Caco-2 (cell line): Measurements from ENCODE around the gene EVPL. TPM values are rescaled to one million over a fixed set of nuclear protein-coding genes. Genes with fewer than 3 reads are reported as not detected.

Experiments used
- BruUV-seq: library from RNA; stranded (reverse); fragments of 400-500 nt; replicated peaks from 2 replicates; lab custom pipeline; 2021; lab: Mats Ljungman, UMichigan
- CTCF ChIA-PET: fragments of 300-600 bp; sonication (Branson Sonifier 250); formaldehyde crosslinking; loops from one replicate; lab custom pipeline; 2022; ENCODE audit warnings: antibody characterized with exemption; lab: Charles Lee
- POLR2A ChIA-PET: fragments of 300-600 bp; sonication (Branson Sonifier 250); formaldehyde crosslinking; loops from one replicate; lab custom pipeline; 2022; ENCODE audit warnings: antibody characterized with exemption; lab: Charles Lee
- DNase-seq, 2 experiments: peaks; one replicate each; pipeline versions ENCODE4 v3.0.0 to v3.0.0-alpha.2; 2020 to 2022
- H3K27me3 ChIP-seq: replicated peaks from 2 replicates; pipeline ENCODE4 v1.6.0; 2011; ENCODE audit warnings: low read length; ENCODE audit not compliant: control insufficient read depth, insufficient read depth
- H3K36me3 ChIP-seq: 2 replicates; pipeline ENCODE4 v1.5.1; 2011; ENCODE audit warnings: low read length; ENCODE audit not compliant: control insufficient read depth, insufficient read depth
- H3K4me1 ChIP-seq: fragments of 250-450 bp; sonication (Bioruptor Pico); 2 replicates; pipeline ENCODE4 v1.5.1; 2020; ENCODE audit warnings: mild to moderate bottlenecking
- H3K4me3 ChIP-seq: 2 replicates; pipeline ENCODE4 v1.5.1; 2011; ENCODE audit warnings: low read depth, mild to moderate bottlenecking, control low read depth, low read length
- H3K9me3 ChIP-seq: fragments of 250-450 bp; sonication (Bioruptor Pico); 2 replicates; pipeline ENCODE4 v1.5.1; 2020; ENCODE audit warnings: mild to moderate bottlenecking, moderate library complexity
- H3K27ac Mint-ChIP-seq: one replicate; pipeline ENCODE4 v1.8.0; 2022; ENCODE audit warnings: mixed read lengths; ENCODE audit not compliant: unreplicated experiment
- H3K27me3 Mint-ChIP-seq: one replicate; pipeline ENCODE4 v1.8.0; 2022; ENCODE audit warnings: mixed read lengths; ENCODE audit not compliant: insufficient read depth, unreplicated experiment
- H3K36me3 Mint-ChIP-seq: one replicate; pipeline ENCODE4 v1.8.0; 2022; ENCODE audit warnings: mild to moderate bottlenecking, mixed read lengths; ENCODE audit not compliant: insufficient read depth, unreplicated experiment
- H3K4me1 Mint-ChIP-seq: one replicate; pipeline ENCODE4 v1.8.0; 2022; ENCODE audit warnings: low read depth, mixed read lengths; ENCODE audit not compliant: unreplicated experiment
- H3K4me3 Mint-ChIP-seq: one replicate; pipeline ENCODE4 v1.8.0; 2022; ENCODE audit warnings: mild to moderate bottlenecking, moderate library complexity, mixed read lengths; ENCODE audit not compliant: unreplicated experiment
- H3K9me3 Mint-ChIP-seq: one replicate; pipeline ENCODE4 v1.8.0; 2022; ENCODE audit warnings: mixed read lengths; ENCODE audit not compliant: unreplicated experiment
- intact Hi-C: fragments of 100-400 bp; cut with micrococcal nuclease; formaldehyde crosslinking; loops from one replicate; pipeline ENCODE4 v1.10.0; 2022; ENCODE audit not compliant: unreplicated experiment
- total RNA-seq: library from RNA; stranded (reverse); gene quantifications from 2 replicates; pipeline ENCODE4 v1.2.3, GENCODE V29; 2022
- TF ChIP-seq, protein P1 (sequence below), 2 experiments: fragments of 200-600 bp in 1 of 2; IDR thresholded peaks; 1 replicate in 1 of 2; 2 replicates in 1 of 2; pipeline versions ENCODE4 v1.5.1 to v1.8.0; 2011 to 2022; ENCODE audit warnings: antibody characterized with exemption in 1 of 2, control low read depth in 1 of 2, inconsistent platforms in 1 of 2, low read depth in 1 of 2, low read length in 1 of 2, mild to moderate bottlenecking in 1 of 2, moderate library complexity in 1 of 2; ENCODE audit not compliant: insufficient read depth in 1 of 2, severe bottlenecking in 1 of 2, unreplicated experiment in 1 of 2

Gene EVPL
- total RNA-seq, 1 experiment from 2014 or later, result 0.16 TPM

DNA sequence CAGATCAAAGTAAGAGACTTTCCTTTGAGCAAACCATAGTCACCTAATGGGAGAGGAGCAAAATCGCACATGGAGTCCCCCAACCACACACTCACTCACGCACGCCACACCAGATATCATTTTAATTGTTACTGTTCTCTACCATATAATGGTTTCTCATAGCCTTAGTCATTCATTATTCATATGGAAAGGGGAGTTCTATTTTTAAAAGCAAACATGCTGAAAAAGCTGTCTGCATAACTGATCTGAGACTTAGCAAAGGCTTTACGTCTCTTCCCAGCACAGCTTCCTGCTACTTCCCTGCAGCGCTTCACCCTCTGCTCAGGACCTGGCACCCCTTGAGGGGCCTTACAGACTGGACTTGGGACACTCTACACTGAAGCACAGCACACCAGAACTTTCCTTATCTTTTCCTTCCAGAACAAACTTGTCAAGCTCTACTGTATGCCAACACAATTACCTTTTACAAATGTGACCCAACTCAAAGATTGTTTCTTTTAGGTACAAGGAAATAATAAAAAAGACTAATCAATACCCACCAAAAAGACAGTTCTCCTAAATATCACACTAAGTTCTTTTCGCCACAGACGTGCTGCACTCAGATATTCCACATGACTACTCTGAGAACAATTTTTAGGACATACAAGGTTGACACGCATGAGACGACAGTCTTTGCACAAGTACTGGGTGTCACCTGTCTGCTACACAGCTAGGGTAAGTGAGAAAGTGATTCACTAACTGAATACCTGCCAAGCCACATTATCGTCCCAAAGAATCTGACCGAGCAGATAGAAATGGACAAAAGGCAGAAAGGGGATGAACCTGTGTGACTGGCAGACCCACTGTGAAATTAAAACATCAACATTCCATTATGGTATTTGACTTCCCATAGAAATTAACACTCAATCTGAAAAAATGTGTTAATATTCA, 23.7 kb upstream of the EVPL start:
- intact Hi-C loops, result no loop called here
- Mint-ChIP-seq H3K9me3 (no peaks in the 10 kb centered on the region), H3K4me3 (no peak overlapping the region), H3K36me3 (peaks cover 89% of the 10 kb centered on the region), H3K4me1 (peaks cover 9% of the 10 kb centered on the region), H3K27ac (no peak overlapping the region), H3K27me3 (no peaks in the 10 kb centered on the region)
- TF ChIP-seq, protein P1, sequence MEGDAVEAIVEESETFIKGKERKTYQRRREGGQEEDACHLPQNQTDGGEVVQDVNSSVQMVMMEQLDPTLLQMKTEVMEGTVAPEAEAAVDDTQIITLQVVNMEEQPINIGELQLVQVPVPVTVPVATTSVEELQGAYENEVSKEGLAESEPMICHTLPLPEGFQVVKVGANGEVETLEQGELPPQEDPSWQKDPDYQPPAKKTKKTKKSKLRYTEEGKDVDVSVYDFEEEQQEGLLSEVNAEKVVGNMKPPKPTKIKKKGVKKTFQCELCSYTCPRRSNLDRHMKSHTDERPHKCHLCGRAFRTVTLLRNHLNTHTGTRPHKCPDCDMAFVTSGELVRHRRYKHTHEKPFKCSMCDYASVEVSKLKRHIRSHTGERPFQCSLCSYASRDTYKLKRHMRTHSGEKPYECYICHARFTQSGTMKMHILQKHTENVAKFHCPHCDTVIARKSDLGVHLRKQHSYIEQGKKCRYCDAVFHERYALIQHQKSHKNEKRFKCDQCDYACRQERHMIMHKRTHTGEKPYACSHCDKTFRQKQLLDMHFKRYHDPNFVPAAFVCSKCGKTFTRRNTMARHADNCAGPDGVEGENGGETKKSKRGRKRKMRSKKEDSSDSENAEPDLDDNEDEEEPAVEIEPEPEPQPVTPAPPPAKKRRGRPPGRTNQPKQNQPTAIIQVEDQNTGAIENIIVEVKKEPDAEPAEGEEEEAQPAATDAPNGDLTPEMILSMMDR (IDR thresholded peaks at IDR 0.05; ENCODE audit: insufficient read depth in 1 of 2, low read depth in 1 of 2, low read length in 1 of 2, severe bottlenecking in 1 of 2, unreplicated experiment in 1 of 2), result no peak
- ChIA-PET POLR2A (no interaction called here), CTCF (no interaction called here)
- Histone ChIP-seq H3K27me3 (no peaks in the 10 kb centered on the region), H3K4me1 (peaks cover 13% of the 10 kb centered on the region), H3K36me3 (no peaks in the 10 kb centered on the region; the same call in none of the 2 replicates), H3K9me3 (no peaks in the 10 kb centered on the region), H3K4me3 (no peak overlapping the region)
- no peak for DNase-seq
- no TSS peak for BruUV-seq

DNA sequence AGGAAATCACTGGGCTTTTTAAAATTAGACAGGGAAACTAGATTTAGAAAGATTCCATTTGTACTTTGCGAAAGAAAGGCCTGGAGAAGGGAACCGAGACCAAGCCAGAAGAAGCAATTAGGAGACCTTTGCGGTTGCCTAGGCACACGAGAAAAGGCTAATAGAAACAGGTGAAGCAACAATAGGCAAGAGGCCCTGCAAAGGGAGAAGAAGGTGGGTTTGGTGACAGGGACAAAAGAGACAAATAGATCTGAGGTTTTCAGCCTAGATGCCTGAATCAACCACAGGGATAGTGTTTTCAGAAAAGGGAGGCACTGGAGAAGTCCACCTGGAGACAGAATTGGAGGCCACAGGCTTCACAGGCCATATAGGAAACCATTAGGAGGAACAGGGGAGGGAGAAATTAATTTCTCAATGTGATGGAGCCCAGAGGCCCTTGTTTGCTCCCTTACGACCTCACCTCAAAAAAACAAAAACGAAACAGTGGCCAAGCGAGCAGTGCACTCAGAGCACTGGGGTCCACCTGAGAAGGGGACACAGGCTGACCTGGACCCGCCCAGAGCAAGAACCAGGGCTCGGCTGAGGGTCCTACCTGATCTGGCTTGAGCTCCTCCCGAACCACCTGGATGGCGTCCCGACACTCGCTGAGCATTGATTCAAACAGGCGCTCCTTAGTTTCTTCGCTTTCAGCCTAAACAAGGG, 22.9 kb upstream of the EVPL start:
- Mint-ChIP-seq H3K36me3 (peaks cover 91% of the 10 kb centered on the region), H3K9me3 (no peaks in the 10 kb centered on the region), H3K4me3 (no peak overlapping the region), H3K27me3 (no peaks in the 10 kb centered on the region), H3K27ac (no peak overlapping the region), H3K4me1 (peaks cover 9% of the 10 kb centered on the region)
- Histone ChIP-seq H3K9me3 (no peaks in the 10 kb centered on the region), H3K27me3 (no peaks in the 10 kb centered on the region), H3K4me1 (peaks cover 13% of the 10 kb centered on the region), H3K4me3 (no peak overlapping the region), H3K36me3 (no peaks in the 10 kb centered on the region; the same call in none of the 2 replicates)
- DNase-seq, result no peak
- ChIA-PET CTCF (interaction anchor here (0.5 kb wide), 1 partner anchor 625 kb away, joined by 4 read pairs; no protein-coding TSS in a partner anchor), POLR2A (no interaction called here)
- BruUV-seq, result no TSS peak
- intact Hi-C loops, result no loop called here
- TF ChIP-seq, protein P1 (IDR thresholded peaks at IDR 0.05; ENCODE audit: insufficient read depth in 1 of 2, low read depth in 1 of 2, low read length in 1 of 2, severe bottlenecking in 1 of 2, unreplicated experiment in 1 of 2), result no peak

DNA sequence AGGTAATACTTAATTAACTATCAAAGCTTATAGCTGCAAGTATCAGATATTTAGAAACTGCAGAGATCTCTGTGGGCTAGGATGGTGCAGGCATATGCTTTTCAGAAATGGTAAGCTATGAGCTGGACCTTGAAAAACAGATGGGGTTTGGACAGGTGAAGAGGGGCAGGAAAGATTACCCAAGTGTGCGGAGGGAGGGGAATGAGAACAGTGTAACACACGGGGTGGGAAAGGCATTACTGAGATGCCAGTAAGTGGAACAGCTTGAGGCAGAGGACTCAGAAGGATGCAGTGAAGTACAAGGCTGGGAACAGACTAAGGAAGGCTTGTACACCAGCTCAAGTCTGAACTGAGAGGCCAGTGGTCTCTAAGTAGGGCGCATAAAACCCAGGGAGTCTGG, 22.1 kb upstream of the EVPL start:
- Histone ChIP-seq H3K4me3 (no peak overlapping the region), H3K9me3 (no peaks in the 10 kb centered on the region), H3K27me3 (no peaks in the 10 kb centered on the region), H3K36me3 (peaks cover 2% of the 10 kb centered on the region), H3K4me1 (peaks cover 9% of the 10 kb centered on the region)
- peaks cover 9% of the 10 kb centered on the region for H3K4me1 Mint-ChIP-seq
- CTCF ChIA-PET, result interaction anchor here (0.5 to 0.7 kb wide), 2 partner anchors 130 to 172 kb away, joined by 3 read pairs; no protein-coding TSS in a partner anchor
- DNase-seq, result no peak
- H3K36me3 Mint-ChIP-seq, result peaks cover 93% of the 10 kb centered on the region
- POLR2A ChIA-PET, result no interaction called here
- intact Hi-C loops, result no loop called here
- H3K27me3 Mint-ChIP-seq, result no peaks in the 10 kb centered on the region
- H3K4me3 Mint-ChIP-seq, result no peak overlapping the region
- H3K9me3 Mint-ChIP-seq, result no peaks in the 10 kb centered on the region
- BruUV-seq, result no TSS peak
- no peak overlapping the region for H3K27ac Mint-ChIP-seq
- TF ChIP-seq, protein P1 (IDR thresholded peaks at IDR 0.05; ENCODE audit: insufficient read depth in 1 of 2, low read depth in 1 of 2, low read length in 1 of 2, severe bottlenecking in 1 of 2, unreplicated experiment in 1 of 2), result no peak
